ENCODE data around the gene TGFB1.

The TGFB1 gene

GRCh38 chr19:41316306-41316920, 37.3 kb downstream of the TGFB1 start:
- FAIRE-seq (no peak), DNase-seq (ENCODE audit: insufficient read length) (no peak)

GRCh38 chr19:41311613-41312012, 42.1 kb downstream of the TGFB1 start:
- no peak for DNase-seq (ENCODE audit: insufficient read length)
- no peak for FAIRE-seq
- TF ChIP-seq POLR2AphosphoS5 (IDR thresholded peaks at IDR 0.05; ENCODE audit: low read depth, low read length) (no peak), POLR2A (IDR thresholded peaks at IDR 0.05; ENCODE audit: low read depth, low read length) (no peak), TAF1 (IDR thresholded peaks at IDR 0.05; ENCODE audit: borderline replicate concordance, low read depth, low read length) (no peak)

More at GRCh38 chr19:41316306-41316920, 37.3 kb downstream of the TGFB1 start:
- TF ChIP-seq POLR2AphosphoS5 (IDR thresholded peaks at IDR 0.05; ENCODE audit: low read depth, low read length) (no peak), TAF1 (IDR thresholded peaks at IDR 0.05; ENCODE audit: borderline replicate concordance, low read depth, low read length) (no peak), POLR2A (IDR thresholded peaks at IDR 0.05; ENCODE audit: low read depth, low read length) (no peak)

GRCh38 chr19:41311072-41311471, 42.6 kb downstream of the TGFB1 start:
- FAIRE-seq (no peak), DNase-seq (ENCODE audit: insufficient read length) (no peak)
- no peak for TF ChIP-seq POLR2A (IDR thresholded peaks at IDR 0.05; ENCODE audit: low read depth, low read length)
- TF ChIP-seq POLR2AphosphoS5 (IDR thresholded peaks at IDR 0.05; ENCODE audit: low read depth, low read length) = no peak
- no peak for TF ChIP-seq TAF1 (IDR thresholded peaks at IDR 0.05; ENCODE audit: borderline replicate concordance, low read depth, low read length)

GRCh38 chr19:41310033-41310831, 43.5 kb downstream of the TGFB1 start, which contains the start of gene CCDC97:
CCDC97 (plus strand) TSS chr19:41310172; CDS start chr19:41310311, 139 bp downstream.
- FAIRE-seq (peak; percentile 89), DNase-seq (ENCODE audit: insufficient read length) (peak; percentile 91)
- TF ChIP-seq POLR2AphosphoS5 (IDR thresholded peaks at IDR 0.05; ENCODE audit: low read depth, low read length) (peak; percentile 88), TAF1 (IDR thresholded peaks at IDR 0.05; ENCODE audit: borderline replicate concordance, low read depth, low read length) (peak; percentile 87), POLR2A (IDR thresholded peaks at IDR 0.05; ENCODE audit: low read depth, low read length) (peak; percentile 88)

GRCh38 chr19:41309180-41310032, 44.3 kb downstream of the TGFB1 start:
- DNase-seq (ENCODE audit: insufficient read length) (no peak), FAIRE-seq (no peak)
- no peak for TF ChIP-seq TAF1 (IDR thresholded peaks at IDR 0.05; ENCODE audit: borderline replicate concordance, low read depth, low read length)
- peak; percentile 0; the same call in 1 of the 2 replicates for TF ChIP-seq POLR2AphosphoS5 (IDR thresholded peaks at IDR 0.05; ENCODE audit: low read depth, low read length)
- no peak; the same call in 1 of the 2 replicates for TF ChIP-seq POLR2A (IDR thresholded peaks at IDR 0.05; ENCODE audit: low read depth, low read length)

- no peak for DNase-seq (ENCODE audit: insufficient read length)
- FAIRE-seq = peak; percentile 89
- TF ChIP-seq TAF1 (IDR thresholded peaks at IDR 0.05; ENCODE audit: borderline replicate concordance, low read depth, low read length) (0 out of 2 replicates have a peak, but pooled peaks have one; percentile 30), POLR2AphosphoS5 (IDR thresholded peaks at IDR 0.05; ENCODE audit: low read depth, low read length) (peak; percentile 89), POLR2A (IDR thresholded peaks at IDR 0.05; ENCODE audit: low read depth, low read length) (peak; percentile 67)
Measured at GRCh38 chr19:41308450-41309179, 45.1 kb downstream of the TGFB1 start.

GRCh38 chr19:41307954-41308449, 45.7 kb downstream of the TGFB1 start:
- FAIRE-seq (no peak), DNase-seq (ENCODE audit: insufficient read length) (no peak)
- no peak for TF ChIP-seq POLR2AphosphoS5 (IDR thresholded peaks at IDR 0.05; ENCODE audit: low read depth, low read length)
- no peak for TF ChIP-seq TAF1 (IDR thresholded peaks at IDR 0.05; ENCODE audit: borderline replicate concordance, low read depth, low read length)
- TF ChIP-seq POLR2A (IDR thresholded peaks at IDR 0.05; ENCODE audit: low read depth, low read length) = no peak

- DNase-seq (ENCODE audit: insufficient read length) = no peak
- no peak for FAIRE-seq
- no peak for TF ChIP-seq TAF1 (IDR thresholded peaks at IDR 0.05; ENCODE audit: borderline replicate concordance, low read depth, low read length)
- TF ChIP-seq POLR2A (IDR thresholded peaks at IDR 0.05; ENCODE audit: low read depth, low read length) = no peak
- no peak for TF ChIP-seq POLR2AphosphoS5 (IDR thresholded peaks at IDR 0.05; ENCODE audit: low read depth, low read length)
Measured at GRCh38 chr19:41307090-41307875, 46.4 kb downstream of the TGFB1 start.

GRCh38 chr19:41305927-41306793, 47.6 kb downstream of the TGFB1 start:
- no peak for FAIRE-seq
- DNase-seq (ENCODE audit: insufficient read length) = no peak

More at GRCh38 chr19:41305927-41306793, 47.6 kb downstream of the TGFB1 start:
- TF ChIP-seq POLR2A (IDR thresholded peaks at IDR 0.05; ENCODE audit: low read depth, low read length) = no peak
